Stimulated activated CD8-positive, alpha-beta memory T cell treated with anti-CD3 and anti-CD28 coated beads, Interleukin-7, amount 100 ng/mL, for 4 hours (primary cell): ENCODE data around the gene TBX10.
A peak's percentile ranks its signal among the peaks of the same experiment; 100 is the strongest.
"Not testable (repeated sequence)": the region's sequence is repeated elsewhere in the genome, so short reads cannot be mapped to it uniquely, and the experiment has no call there.

Source experiments
- DNase-seq, 2 donors: peaks; one replicate each; pipeline ENCODE4 v3.0.0-alpha.2; 2020; ENCODE audit warnings: low read depth in 2 of 2

TBX10 gene

DNA sequence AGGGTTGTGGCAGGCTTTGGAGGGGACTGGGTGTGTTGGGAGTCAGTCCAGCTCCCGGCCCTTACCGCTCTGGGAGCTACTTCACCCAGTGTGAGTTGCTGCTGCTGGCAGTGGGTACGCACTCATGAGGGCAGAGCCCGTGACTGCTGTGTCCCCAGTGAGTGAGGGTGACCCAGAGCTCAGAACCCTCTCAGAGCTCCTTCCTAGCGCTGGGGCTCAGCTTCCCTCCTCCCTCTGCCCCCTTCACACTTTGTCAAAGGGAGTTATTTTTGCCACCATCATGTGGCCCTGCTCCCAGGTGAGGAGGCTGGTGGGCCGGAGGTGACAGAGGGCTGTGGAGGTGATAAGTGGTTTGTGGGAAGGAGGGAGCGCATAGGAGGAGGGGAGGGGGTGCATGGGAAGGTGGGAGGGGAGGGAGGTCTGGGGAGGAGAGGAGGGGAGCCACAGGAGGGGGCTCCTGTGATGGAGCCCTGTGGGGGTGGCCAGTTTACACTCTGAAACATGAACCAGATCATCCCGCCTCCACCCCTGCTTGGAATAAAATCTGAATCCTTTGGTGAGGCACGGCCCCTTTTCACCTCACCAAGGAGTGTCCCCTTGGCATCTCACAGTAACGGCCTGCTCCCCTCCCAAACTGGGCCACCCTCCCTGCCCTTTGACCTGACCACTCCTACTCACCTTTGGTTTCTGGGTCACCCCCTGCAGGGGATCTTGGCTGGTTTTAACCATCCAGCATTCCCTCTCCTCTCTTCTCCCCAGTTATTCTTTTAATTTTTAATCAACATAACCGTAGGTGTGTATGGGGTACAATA is 22.9 kb downstream of the TBX10 start:
- no peak for DNase-seq

DNA sequence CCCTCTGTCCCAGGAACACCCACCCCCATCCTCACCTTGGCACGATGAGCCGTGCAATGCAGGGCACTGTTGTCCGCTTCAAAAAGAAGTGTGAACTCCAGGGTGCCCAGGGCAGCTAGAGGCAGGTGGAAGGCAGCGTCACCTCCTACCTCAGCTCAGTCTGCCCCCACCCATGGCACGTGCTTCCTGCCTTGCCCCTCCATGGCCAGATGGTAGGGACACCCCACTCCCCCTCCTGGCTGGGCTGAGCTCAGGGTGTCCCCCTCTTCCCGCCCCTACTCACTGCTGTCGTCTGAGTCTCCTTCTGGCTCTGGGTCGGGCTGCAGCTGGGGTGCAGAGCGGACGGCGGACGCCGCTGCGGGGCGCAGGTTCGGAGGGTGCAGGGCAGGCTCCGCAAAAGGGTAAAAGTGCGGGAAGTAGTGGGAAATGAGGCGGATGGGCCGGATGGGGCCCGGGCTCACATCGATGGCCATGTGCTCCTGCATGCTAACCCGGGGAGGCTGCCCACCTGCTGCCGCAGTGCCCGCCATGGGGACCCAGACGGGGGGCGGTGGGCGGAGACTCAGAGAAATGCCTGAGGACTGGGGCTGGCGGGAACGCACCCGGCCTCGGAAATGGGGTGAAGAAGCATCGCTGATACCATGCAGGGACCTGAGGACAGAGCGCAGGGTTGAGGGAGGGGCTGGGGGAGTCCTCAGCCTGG is 23.7 kb downstream of the TBX10 start:
- no peak for DNase-seq

DNA sequence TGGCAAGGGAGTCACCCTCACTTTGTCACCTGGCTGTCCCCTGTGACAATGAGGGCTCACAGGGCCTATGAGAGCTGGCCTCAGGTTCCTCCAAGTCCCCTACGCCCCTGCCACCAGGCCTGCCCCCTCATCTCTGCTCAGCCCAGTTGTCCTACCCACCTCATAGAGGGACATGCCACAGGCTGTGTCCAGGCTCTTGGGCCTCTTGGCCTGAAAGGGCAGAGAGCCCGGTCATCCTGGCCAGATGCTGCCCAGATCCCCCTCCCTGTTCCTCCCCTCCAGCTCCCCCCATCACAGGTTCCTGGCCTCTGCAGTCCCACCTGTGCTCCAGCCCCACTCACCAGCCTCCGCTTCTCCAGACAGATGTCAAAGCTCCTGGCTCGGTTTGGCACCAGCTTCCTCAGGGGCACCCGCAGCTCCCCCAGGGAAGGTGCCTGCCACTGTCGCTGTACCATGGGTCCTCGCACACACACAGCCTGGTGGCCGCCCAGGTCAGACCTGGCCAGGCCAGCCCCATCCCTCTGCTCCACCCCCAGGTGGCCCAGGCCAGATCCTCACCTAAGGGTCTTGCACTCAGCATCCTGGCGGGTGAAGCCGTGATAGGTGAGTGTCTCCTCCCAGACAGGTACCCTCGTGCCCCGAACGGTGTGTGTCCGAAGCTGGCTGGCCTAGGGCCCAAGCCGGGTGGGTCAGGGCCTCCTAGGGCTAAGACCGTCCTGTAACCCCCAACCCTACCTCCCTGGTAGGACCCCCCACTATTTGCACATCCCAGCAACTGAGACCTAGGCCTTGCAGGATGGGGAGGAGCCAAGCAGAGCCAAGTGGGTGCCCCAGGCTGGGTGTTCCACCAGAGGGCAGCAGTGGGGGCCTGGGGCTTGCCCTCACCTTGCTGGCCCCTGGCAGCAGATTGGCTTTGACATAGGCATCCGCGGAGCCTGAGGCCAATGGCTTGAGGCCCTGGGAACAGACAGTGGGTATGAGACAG is 24.5 kb downstream of the TBX10 start:
- no peak for DNase-seq

DNA sequence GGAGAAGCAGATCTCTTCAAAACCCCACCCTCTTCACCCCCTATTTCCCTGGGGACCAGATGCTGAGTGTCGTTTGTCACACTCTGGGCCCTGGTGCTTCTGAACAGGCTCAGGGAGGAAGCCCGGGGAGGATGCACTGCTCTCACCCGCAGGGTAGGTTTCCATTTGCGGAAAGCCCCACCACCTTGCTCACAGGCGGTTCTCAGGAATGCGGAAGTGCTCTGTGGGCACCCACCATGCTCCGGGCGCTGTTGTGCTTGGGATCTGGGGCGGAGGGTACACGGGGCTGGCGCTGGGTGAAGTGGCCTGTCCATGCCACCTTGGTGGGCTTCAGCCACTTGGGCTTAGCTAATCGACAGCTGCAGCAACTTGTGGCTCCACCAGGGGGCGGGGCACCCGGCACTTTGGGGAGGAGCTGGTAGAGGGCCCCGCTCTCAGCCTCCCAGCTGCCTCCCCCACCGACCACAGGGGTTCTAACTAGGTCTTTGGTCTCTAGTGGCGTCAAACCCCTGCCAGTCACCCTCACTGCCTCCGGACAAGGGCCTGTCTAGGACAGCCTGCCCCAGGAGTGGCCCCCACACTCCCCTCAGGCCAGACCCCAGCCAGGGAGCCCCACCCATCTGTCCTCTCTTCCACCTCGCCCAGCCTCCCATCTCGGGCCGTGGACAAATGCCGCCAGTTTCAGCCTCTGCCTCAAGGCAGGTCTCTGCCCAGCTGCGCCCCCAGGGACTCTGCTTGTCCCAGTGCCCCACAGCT is 25.4 kb downstream of the TBX10 start:
- peak; percentile 80 to 84 for DNase-seq

DNA sequence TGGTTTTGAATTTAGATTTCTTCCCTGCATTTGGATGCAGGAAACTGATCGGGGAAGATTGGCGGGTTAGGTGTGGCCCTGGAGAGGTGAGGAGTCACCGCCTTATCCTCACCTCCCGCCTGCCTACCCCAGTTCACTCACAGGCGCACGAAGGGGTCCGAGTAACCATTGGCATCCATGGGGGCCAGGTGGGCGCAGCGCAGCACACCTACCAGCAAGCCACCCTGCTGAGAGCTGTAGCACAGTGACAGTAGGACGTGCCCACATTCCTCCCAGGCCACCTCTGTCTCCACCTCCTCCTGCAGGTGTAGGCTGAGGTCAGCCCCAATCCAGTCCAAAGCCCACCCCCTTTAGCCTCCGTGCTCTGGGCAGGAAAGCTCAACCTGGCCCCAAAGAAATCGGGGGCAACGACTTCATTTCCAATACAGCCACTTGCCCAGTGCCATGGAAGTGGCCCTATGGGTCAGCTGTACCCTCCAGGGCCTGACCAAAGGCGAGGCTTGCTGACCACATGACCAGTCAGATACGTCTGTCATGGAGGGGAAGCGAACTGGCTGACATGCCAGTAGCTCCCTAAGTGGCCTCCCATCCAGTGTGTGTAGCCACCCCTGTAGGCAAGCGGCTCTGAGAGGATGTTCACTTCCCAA is 26.1 kb downstream of the TBX10 start:
- no peak for DNase-seq

DNA sequence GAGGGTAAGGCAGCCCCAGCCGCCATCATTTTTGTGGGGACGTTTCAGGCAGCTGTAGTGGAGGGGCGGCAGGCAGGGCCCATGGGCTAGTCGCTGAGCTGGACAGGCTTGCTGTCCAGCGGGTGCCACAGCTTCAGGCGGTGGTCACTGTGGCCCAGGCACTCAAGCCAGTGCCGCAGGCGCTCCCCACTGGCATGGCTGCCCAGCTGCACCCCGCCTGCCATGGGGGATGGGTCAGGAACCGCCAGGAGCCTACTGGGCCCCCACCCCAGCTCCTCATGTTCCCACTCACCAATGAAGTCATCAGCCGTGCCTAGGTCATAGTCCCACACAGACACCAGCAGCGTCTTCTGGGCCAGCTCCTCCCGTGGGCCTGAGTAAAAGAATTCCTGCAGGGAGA is 26.8 kb downstream of the TBX10 start:
- DNase-seq, result no peak

DNA sequence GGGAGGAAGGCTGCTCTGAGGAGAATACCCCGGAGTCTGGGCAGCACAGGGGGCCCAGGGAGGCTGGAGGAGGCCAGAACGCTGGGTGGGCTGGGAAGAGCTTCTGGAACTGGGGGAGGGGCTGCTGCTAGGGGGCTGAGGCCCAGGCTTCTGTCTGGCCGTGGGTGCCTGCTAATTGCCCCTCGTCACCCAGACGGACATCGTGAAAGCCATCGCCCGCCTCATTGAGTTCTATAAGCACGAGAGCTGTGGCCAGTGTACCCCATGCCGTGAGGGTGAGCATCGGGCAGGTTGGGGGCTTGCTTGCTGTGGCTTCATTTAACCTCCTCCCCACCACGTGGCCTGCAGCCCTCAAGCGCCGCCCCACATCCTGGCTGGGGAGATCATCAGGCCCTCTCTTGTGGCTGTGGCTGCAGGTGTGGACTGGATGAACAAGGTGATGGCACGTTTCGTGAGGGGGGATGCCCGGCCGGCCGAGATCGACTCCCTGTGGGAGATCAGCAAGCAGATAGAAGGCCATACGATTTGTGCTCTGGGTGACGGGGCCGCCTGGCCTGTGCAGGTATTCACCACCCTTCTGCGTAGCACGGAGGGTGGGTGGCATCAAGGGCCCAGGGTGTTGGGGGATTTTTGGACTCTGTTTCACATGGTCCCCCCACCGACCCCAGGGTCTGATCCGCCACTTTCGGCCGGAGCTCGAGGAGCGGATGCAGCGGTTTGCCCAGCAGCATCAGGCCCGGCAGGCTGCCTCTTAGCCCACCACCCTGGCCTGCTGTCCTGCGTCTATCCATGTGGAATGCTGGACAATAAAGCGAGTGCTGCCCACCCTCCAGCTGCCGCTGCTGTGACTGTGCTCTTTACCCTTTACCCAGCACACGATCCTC is 27.6 kb downstream of the TBX10 start:
- no peak for DNase-seq

DNA sequence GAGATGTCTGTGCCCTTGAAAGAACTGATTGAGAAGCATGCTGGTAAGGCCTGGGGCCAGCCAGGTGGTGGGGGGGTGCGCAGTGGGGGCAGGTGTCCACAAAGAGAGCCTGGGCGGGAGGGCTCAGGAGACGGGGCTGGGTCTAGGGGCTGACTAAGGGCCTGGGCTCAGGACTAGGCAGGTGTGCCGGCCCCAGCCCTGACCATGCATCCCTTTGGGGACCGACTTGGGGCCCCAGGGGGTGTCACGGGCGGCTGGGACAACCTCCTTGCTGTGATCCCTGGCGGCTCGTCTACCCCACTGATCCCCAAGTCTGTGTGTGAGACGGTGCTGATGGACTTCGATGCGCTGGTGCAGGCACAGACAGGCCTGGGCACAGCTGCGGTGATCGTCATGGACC is 28.4 kb downstream of the TBX10 start:
- DNase-seq, result no peak

DNA sequence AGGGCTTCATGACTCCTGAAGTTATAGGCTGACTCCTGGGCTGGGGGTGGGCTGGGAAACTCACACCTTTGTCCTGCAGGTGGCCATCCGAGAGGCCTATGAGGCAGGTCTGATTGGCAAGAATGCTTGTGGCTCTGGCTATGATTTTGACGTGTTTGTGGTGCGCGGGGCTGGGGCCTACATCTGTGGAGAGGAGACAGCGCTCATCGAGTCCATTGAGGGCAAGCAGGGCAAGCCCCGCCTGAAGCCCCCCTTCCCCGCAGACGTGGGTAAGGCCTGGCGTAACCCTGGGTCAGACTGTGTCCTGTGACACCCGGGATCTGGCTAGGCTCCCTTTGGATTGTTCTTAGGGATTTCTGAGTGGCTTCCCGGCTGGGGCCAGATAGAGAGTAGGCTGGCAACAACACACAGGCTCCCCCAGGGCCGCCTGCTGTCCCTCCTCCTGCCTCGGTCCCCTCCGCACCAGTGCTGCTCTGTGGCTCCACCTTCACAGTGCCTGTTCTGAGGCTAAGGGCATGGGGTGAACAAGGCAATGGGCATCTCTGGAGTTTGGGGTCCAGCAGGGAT is 29.2 kb downstream of the TBX10 start:
- no peak for DNase-seq

DNA sequence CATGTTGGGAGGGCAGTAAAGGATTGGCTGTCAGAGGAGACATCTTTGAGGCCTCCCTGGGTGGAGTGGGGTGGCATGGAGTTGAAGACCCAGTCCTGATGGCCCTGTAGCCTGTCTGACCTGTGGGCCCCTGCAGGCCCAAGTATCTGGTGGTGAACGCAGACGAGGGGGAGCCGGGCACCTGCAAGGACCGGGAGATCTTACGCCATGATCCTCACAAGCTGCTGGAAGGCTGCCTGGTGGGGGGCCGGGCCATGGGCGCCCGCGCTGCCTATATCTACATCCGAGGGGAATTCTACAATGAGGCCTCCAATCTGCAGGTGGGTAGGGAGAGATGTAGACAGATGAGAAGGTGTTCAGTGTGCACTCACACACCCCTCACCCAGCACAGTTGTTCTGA is 30.2 kb downstream of the TBX10 start:
- DNase-seq, result no peak

DNA sequence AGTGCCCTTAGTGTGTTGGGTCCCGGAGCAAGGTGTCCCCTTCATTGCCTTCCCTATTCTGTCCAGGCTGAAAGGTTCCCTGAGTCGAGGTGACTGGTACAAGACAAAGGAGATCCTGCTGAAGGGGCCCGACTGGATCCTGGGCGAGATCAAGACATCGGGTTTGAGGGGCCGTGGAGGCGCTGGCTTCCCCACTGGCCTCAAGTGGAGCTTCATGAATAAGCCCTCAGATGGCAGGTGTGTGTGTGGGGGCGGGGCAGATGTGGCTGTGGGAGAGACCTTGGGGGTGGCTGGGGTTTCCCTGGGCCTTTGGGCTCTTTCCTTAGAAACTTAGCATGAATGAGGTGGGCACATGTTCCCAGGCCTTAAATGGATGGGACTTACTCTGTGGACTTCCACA is 31.1 kb downstream of the TBX10 start:
- no peak for DNase-seq

DNA sequence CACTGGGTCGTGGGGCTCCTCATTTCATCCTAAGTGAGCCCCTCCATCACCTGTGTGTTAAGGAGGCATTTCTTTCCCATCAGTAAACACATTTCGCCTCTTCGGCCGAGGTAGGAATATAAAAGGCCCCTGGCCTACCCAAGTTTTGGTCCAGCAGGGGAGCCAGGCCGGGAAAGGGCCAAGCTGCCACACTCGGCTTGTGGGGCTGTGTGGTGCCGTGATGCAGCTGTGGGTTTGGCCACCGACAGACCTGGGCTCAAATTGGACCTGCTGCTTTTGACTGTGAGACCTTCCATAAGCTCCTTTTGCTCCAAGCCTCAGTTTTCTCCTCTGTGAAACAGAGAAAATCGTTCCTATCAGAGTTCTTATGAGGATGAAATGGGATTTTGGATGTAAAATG is 32.1 kb downstream of the TBX10 start:
- no peak for DNase-seq

DNA sequence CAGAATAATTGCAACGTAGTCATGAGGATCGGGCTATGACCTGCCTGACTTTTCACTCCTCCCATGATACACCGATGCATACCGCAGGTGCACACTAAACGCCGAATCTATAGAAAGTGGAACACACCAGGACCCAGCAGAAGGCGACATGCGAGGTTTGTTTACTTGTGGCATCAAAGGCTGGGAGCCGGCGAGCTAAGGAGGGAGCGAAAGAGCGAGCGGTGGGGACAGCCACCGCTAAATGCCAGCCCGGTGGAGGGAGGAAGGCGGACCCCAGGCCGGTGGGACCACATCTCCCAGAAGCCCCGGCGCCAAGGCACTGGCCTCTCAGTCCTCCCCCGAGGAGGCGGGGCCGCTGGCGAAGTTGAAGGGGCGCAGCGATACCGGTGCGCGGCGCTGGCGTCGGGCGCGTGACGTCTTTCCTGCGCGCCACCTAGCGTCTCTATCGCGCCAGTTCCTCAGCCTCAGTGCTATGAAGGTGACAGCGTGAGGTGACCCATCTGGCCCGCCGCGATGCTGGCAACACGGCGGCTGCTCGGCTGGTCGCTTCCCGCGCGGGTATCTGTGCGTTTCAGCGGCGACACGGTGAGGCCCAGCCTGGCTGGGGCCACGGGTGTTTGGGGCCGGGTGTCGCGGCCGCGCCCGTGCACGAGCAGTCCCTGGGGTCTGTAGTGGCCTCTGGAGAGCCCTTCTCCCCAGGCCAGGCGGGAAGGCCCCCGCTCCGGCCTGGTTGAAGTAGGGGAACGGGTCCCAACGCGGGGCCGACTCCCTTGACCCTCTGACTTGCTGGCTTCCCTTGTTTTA is 32.9 kb downstream of the TBX10 start, which contains the start of gene NDUFV1:
TSS of gene NDUFV1 (plus strand) at position 445 of the 804 bp plus-strand sequence. CDS start at position 514, 69 bp downstream.
- DNase-seq, result peak; percentile 92 to 96

DNA sequence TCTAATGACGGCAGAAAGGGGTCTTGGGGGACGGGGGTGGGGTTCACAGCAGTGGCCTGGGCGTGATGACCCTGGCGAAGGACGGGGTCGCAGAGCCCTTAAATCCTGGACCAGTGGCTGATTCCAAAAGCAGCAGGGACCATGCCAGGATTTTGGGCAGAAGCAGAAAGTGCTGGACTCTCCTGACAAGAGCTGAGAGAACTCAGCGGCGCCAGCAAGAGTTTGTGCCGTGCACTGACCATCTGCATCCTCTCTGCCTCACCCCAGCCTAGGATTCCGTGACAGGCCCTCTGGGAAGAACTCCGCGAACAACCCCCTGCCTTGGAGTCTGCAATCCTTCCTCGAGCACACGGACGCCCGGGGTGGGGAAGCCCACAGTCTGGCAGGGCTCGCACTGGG is 33.5 kb downstream of the TBX10 start:
- DNase-seq, result no peak

DNA sequence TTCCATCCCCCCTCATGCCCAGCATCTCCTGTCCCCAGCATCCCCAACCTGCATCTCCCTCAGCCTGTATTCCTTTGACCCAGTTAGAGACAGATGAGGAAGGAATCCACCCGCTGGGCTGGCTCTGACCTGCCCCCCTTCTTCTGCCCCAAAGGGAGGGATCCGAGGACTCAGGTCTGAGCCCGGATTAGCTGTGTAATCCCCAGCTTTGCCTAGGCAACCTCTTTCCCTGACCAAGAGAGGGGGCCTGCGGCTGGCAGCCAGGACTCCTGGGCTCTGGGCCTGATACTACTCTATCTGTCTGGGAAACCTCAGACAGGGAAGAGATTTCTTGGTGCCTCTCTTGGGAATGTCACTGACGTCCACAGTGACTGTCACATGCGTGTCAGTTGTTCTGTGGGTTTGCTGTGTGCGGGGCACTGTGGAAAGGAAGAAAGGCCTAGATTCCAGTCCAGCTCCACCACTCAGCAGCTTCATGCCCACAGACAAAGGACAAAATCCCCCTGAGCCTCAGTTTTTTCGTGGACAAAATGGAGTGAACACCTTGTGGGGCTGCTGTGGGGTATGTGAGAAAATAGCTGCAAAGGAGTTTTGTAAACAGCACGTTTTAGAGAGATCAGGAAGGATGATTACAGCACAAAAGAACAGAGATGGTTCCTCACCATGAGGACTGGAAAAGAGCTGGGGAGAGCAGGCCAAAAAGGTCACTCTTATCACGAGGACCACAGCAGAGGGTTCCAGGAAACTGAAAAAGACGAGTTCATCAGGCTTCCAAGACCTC is 34.1 kb downstream of the TBX10 start:
- DNase-seq, result no peak

DNA sequence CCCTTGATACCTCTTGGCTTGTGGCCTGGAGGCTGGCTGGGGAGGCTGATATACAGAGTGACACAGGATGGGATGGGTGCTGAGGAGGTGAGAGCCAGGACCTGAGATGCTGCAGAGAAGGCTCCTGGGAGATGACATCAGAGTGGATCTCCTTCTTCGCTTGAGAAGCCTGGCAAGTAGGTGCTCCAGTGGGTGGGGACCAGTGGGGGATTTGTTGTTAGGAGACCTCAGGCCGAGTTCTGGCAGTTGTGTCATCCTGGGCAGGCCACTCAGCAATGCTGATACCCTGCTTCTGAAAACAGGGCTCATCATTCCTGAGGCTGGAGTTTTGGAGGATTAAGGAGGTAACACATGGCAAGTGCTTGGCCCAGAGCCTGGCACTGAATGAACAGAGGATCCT is 34.7 kb downstream of the TBX10 start:
- no peak for DNase-seq

DNA sequence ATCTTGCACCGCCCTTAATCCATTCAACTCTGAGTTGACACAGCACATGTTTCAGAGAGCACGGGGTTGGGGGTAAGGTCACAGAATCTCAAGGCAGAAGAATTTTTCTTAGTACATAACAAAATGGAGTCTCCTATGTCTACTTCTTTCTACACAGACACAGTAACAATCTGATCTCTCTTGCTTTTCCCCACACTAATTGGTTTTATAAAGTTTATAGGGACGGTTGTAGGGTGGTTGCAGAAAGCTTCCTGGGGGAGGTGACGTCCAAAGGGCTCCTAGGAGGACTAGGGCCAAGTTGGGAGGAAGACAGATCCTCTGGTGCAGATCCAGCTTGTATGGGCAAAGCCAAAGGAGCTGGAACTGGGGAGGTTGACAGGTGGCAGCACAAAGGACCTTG is 35.4 kb downstream of the TBX10 start:
- DNase-seq, result not testable (repeated sequence)

DNA sequence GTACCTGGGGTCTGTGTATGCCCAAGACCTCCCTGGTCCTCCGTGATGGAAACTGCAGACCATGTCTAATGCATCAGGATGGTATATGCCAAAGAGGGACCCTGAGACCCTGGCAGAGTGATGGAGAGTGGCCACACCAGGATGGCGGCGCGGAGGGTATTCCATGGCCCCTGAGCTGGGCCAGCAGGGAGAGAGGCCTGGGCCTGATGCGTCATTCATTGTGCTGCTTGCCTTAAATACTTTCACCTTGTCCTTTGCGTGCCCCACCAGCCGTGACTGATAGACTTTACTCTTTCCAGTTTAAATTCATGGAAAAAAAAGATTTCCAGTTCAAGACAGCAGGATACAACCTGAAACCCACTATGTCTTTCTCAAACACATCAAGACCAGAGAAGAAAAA is 38.5 kb downstream of the TBX10 start:
- DNase-seq, result no peak
